Parathyroid adenoma (tissue), 2 donors: Measurements from ENCODE around the gene FGA.

Experiments
- H2AFZ ChIP-seq: fragments of 300-600 bp; sonication (generic); one replicate; pipeline ENCODE4 v1.7.0; 2017; ENCODE audit warnings: antibody characterized with exemption, mild to moderate bottlenecking
- H3K27ac ChIP-seq: fragments of 300-600 bp; sonication (generic); one replicate; pipeline ENCODE4 v1.7.0; 2017
- H3K27me3 ChIP-seq: fragments of 300-600 bp; sonication (generic); one replicate; pipeline ENCODE4 v1.7.0; 2017; ENCODE audit warnings: low read length; ENCODE audit not compliant: control insufficient read depth, insufficient read depth
- H3K36me3 ChIP-seq: fragments of 300-600 bp; sonication (generic); one replicate; pipeline ENCODE4 v1.7.0; 2017; ENCODE audit warnings: low read length; ENCODE audit not compliant: control insufficient read depth, insufficient read depth
- H3K4me1 ChIP-seq: fragments of 300-600 bp; sonication (generic); one replicate; pipeline ENCODE4 v1.7.0; 2017; ENCODE audit warnings: control low read depth
- H3K4me2 ChIP-seq: fragments of 300-600 bp; sonication (generic); one replicate; pipeline ENCODE4 v1.7.0; 2017; ENCODE audit warnings: low read length
- H3K4me3 ChIP-seq: fragments of 300-600 bp; sonication (generic); one replicate; pipeline ENCODE4 v1.7.0; 2017; ENCODE audit warnings: low read depth, low read length
- H3K79me2 ChIP-seq: fragments of 300-600 bp; sonication (generic); one replicate; pipeline ENCODE4 v1.7.0; 2017; ENCODE audit warnings: control low read depth
- H3K9ac ChIP-seq: fragments of 300-600 bp; sonication (generic); one replicate; pipeline ENCODE4 v1.7.0; 2017; ENCODE audit warnings: mild to moderate bottlenecking
- H3K9me3 ChIP-seq: fragments of 300-600 bp; sonication (generic); one replicate; pipeline ENCODE4 v1.7.0; 2017; ENCODE audit warnings: low read length; ENCODE audit not compliant: control insufficient read depth
- CTCF ChIP-seq: fragments of 300-600 bp; sonication (generic); IDR thresholded peaks from one replicate; pipeline ENCODE4 v1.7.0; 2017; ENCODE audit warnings: antibody characterized with exemption, mild to moderate bottlenecking
- donor health status: primary hyperparathyroidism.

The FGA gene

GRCh38 chr4:154626793-154627484 is 36.4 kb upstream of the FGA start:
- H3K4me2 ChIP-seq: peak overlapping the region; percentile 86
- H3K4me3 ChIP-seq: peak overlapping the region; percentile 45
- no peaks in the 10 kb centered on the region for H3K9me3 ChIP-seq
- no peaks in the 10 kb centered on the region for H3K4me1 ChIP-seq
- H3K36me3 ChIP-seq: no peaks in the 10 kb centered on the region
- peak overlapping the region; percentile 63 for H2AFZ ChIP-seq
- H3K9ac ChIP-seq: no peak overlapping the region
- no peaks in the 10 kb centered on the region for H3K79me2 ChIP-seq
- H3K27me3 ChIP-seq: no peaks in the 10 kb centered on the region
- no peak overlapping the region for H3K27ac ChIP-seq
- TF ChIP-seq CTCF: peak; percentile 33

GRCh38 chr4:154625971-154626370 is 35.4 kb upstream of the FGA start:
- H3K27me3 ChIP-seq: no peaks in the 10 kb centered on the region
- H3K4me2 ChIP-seq: no peak overlapping the region
- no peak overlapping the region for H3K9ac ChIP-seq
- H3K4me3 ChIP-seq: no peak overlapping the region
- no peak overlapping the region for H2AFZ ChIP-seq
- H3K27ac ChIP-seq: no peak overlapping the region
- no peaks in the 10 kb centered on the region for H3K36me3 ChIP-seq
- TF ChIP-seq CTCF: no peak
- no peaks in the 10 kb centered on the region for H3K4me1 ChIP-seq
- no peaks in the 10 kb centered on the region for H3K79me2 ChIP-seq
- no peaks in the 10 kb centered on the region for H3K9me3 ChIP-seq

- no peak overlapping the region for H3K27ac ChIP-seq
- H3K4me3 ChIP-seq: no peak overlapping the region
- no peaks in the 10 kb centered on the region for H3K36me3 ChIP-seq
- no peaks in the 10 kb centered on the region for H3K27me3 ChIP-seq
- no peaks in the 10 kb centered on the region for H3K9me3 ChIP-seq
- no peak overlapping the region for H3K9ac ChIP-seq
- H3K4me1 ChIP-seq: no peaks in the 10 kb centered on the region
- H2AFZ ChIP-seq: no peak overlapping the region
- no peak overlapping the region for H3K4me2 ChIP-seq
- no peaks in the 10 kb centered on the region for H3K79me2 ChIP-seq
- no peak for TF ChIP-seq CTCF
These were observed 33.5 kb upstream of the FGA start for GRCh38 chr4:154623995-154624394.

GRCh38 chr4:154623436-154623835 is 32.9 kb upstream of the FGA start:
- no peak overlapping the region for H3K27ac ChIP-seq
- H2AFZ ChIP-seq: no peak overlapping the region
- no peaks in the 10 kb centered on the region for H3K4me1 ChIP-seq
- no peaks in the 10 kb centered on the region for H3K27me3 ChIP-seq
- H3K4me3 ChIP-seq: no peak overlapping the region
- H3K36me3 ChIP-seq: no peaks in the 10 kb centered on the region
- no peaks in the 10 kb centered on the region for H3K79me2 ChIP-seq
- no peak overlapping the region for H3K9ac ChIP-seq
- no peak for TF ChIP-seq CTCF
- no peak overlapping the region for H3K4me2 ChIP-seq
- H3K9me3 ChIP-seq: no peaks in the 10 kb centered on the region

- Histone ChIP-seq H3K4me2 (no peak overlapping the region), H3K79me2 (no peaks in the 10 kb centered on the region), H3K4me3 (no peak overlapping the region), H3K4me1 (no peaks in the 10 kb centered on the region), H3K27ac (no peak overlapping the region), H3K9me3 (no peaks in the 10 kb centered on the region), H2AFZ (no peak overlapping the region), H3K27me3 (no peaks in the 10 kb centered on the region), H3K36me3 (no peaks in the 10 kb centered on the region), H3K9ac (no peak overlapping the region)
- no peak for TF ChIP-seq CTCF
These were observed 32.1 kb upstream of the FGA start for GRCh38 chr4:154622598-154622997.
